ENCODE data around the gene BIRC7.

Gene BIRC7

DNA sequence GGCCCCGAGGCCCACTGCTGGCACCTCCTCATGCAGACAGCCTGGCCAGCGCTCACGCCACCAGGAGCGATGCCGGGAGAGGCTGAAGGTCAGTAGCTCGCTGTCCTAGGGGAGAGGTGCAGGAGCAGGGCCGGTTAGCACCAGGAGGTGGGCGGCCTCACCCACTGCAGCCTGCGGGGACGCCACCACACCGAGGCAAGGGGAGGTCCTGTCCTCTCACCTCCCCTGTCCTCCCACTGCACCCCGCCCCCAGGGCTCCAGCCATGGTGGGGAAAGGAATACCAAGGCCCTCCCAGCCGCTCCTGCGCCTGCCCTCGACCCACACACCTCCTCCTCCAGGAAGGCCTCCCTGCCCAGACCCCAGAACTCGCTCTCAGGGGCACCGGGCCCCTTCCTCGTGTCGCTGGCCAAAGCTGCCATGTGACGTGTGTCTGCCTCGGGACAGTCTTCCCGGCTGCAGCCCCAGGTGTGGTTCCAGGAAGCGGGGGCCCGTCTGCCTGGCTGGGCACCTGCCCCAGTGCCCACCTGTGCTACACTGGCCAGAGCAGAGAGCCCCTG lies 12.0 kb downstream of the BIRC7 start:
- DNase-seq (ENCODE audit: low spot score) = no peak

DNA sequence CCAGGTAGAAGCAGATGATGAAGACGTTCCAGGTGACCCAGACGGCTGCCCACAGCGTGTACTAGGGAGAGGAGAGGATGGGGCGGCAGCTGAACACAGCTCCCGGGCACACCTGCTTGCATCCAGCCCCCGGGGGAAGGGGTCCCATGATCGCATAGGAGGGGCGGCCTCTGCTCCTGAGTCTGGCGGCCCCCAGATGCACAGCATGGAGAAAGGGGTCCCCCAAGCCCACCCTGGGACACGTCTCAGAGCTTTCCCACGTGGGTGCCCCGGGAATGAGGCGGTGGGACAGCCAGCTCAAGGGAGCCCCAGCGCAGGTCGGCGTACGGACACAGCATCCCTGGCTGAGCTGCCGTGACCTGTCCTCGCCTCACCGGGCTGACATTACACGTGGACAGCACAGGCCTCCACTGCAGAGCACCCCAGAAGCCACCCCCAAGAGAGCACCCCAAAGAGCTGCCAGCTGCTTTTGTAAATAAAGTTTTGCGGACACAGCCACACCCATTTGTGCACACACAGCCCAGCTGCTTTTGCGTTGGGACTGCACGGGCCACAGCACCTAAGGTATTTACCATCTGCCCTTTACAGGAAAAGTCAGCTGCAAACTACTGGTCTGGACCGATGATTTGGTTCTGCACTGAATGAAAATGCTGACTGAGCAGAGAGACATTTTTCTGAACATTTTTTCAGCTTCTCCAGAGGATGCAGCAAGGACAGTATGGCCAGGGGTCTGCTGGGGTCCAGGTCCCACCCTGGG lies 13.3 kb downstream of the BIRC7 start:
- no peak for DNase-seq (ENCODE audit: low spot score)

DNA sequence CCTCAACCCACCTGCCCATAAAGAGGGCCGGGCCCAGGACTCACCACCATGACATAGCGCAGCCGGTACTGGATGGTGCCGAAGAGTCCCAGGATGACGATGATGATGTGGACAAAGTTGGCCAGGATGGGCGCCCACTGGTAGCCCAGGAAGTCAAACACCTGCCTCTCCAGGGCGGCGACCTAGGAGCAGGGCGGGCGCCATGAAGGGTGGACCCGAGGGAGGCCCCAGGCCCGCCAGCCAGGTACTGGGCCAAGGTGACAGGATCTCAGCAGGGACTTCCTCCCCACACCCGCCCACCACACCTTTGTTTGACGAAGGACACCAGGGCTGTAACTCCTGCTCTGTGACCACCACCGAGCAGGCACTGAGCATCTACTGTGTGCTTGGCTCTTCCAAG lies 14.2 kb downstream of the BIRC7 start:
- DNase-seq (ENCODE audit: low spot score) = no peak

DNA sequence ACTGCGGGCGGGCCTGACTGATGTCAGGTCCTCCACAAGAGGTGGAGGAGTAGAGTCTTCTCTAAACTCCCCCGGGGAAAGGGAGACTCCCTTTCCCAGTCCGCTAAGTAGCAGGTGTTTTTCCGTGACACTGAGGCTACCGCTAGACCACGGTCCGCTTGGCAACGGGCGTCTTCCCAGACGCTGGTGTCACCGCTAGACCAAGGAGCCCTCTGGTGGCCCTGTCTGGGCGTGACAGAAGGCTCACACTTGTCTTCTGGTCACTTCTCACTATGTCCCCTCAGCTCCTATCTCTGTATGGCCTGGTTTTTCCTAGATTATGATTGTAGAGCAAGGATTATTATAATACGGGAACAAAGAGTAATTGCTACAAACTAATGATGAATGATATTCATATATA lies 15.6 kb downstream of the BIRC7 start:
- DNase-seq (ENCODE audit: low spot score) = peak; percentile 44

DNA sequence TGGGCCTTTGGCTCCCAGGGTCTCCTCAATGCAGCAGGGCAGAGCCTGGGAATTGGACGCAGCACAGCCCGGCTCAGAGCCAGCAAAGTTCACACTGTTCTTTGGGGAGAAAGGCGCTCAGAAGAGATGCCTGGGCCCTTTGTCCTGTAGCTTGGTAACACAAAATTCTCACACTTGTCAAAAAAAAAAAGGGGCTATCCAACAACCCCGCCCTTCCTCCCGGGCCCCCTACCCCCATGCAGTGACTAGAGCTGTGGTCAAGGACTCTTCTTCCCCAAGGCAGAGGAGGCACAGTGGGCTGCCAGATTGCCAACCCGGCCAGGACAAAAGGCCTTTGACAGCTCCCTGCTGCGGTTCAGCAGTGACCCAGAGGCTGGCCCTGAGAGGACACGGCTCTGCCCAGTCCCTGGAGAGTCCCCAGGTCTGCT lies 16.6 kb downstream of the BIRC7 start:
- DNase-seq (ENCODE audit: low spot score) = no peak

DNA sequence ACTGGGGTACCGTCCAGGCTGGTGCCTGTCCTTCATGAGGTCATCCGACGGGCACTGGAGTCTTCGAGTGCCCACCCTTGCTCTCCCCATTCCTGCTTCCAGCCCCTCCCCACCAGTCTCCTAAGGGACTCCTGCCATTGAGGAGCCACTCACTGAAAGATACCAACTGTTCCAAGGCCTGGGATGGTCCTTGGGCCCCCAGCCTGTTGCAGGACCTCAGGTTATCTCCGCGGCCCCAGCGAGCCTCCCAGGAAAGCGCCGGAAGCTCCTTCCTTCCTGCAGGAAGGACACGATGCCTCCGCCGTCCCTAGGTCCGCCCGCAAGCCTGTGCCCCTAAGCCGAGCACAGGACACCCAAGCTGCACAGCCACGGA lies 17.3 kb downstream of the BIRC7 start:
- DNase-seq (ENCODE audit: low spot score) = no peak

DNA sequence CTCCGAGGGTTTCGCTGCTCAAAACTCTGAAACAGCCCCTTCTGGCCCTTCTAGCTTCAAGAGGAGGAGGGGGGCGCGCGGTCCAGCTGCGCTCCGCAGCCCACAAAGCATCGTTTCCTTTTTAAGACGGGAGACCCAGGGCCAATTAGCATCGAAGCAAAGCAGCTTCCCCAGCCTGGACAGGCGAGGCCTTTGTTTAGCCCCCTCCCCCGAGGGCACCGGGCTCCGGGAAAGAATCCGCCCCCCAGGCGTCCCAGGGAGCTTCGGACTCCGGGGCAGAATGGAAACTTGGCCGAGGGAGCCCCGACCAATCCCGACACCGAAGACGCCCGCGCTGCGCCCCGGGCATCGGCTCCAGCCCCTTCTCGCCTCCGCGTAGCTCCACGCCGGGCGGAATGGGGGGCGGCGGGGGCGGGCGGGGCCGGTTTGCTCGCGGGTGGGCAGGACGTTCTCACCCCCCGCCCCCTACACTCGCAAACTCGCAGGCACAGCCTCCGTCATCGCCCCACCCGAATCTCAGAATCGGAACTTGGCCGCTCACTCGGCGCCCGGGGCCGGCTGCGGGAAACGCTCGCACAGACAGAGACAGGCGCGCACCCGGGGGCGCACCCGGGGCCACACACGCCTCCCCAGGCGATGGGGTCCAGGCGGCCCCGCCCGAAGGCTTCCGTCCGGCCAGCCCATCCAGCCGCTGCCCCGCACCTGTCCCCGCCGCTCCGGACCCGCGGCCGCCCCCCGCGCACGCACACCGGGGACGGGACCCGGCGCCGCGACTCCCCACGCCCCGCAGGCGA lies 17.9 kb downstream of the BIRC7 start:
- DNase-seq (ENCODE audit: low spot score) = no peak

DNA sequence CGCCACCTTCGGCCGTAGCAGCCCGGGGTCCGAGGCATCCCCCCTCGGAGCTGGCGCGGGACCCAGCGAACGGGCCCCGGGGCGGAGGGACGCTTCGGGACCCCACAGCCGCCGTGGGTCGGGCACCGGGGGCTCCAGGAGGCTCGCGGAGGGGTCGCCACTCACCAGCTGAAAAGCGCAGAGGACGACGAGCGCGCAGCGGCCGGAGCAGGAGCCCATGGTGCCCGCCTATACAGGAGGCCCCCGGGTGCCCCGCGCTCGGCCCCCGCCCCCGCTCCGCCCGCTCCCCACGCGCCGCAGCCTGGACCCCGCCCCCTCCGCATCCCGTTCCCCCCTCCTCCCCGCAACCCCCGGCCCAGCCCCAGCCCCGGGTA lies 18.5 kb downstream of the BIRC7 start, which contains the start of gene NKAIN4:
TSS of gene NKAIN4 (minus strand) at position 232 of the 374 bp plus-strand sequence. CDS start at position 219, 13 bp downstream.
- no peak for DNase-seq (ENCODE audit: low spot score)

DNA sequence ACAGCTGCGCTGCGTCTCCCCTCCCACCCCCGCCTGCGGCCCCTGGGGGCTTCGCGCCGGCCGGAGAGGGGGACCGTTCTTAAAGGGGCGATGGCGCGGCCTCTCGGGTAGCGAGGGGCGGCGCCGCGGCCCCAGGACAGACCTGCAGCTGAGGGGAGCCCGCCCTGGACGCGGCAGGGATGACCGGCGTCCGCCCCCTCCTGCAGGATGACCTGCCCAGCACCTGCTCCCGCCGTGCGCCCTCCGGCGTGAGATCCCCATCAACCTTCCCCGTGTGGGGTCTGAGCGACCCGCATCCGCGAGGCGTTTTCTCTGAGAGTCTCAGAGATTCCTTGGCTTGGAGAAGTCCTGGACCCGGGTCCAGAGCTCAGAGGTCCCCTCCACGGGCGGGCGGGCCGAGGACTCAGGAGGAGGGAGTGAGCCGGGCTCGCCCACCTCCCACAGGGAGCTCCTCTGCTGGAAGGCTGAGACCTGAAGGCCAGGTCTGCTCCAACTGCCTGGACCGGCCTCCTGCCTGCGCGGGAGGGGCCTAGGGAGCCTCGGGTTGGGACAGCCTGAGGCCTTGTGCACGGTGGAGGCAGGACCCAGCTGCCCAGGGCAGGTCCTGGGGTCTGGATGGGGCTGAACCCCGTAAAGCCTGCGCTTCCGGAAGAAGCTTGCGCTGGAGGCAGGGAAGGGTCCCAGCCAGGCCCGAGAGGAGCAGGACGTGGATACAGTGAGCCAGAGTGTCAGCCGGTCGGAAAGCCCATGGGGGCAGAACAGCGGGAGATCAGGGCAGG lies 19.1 kb downstream of the BIRC7 start:
- DNase-seq (ENCODE audit: low spot score) = no peak

DNA sequence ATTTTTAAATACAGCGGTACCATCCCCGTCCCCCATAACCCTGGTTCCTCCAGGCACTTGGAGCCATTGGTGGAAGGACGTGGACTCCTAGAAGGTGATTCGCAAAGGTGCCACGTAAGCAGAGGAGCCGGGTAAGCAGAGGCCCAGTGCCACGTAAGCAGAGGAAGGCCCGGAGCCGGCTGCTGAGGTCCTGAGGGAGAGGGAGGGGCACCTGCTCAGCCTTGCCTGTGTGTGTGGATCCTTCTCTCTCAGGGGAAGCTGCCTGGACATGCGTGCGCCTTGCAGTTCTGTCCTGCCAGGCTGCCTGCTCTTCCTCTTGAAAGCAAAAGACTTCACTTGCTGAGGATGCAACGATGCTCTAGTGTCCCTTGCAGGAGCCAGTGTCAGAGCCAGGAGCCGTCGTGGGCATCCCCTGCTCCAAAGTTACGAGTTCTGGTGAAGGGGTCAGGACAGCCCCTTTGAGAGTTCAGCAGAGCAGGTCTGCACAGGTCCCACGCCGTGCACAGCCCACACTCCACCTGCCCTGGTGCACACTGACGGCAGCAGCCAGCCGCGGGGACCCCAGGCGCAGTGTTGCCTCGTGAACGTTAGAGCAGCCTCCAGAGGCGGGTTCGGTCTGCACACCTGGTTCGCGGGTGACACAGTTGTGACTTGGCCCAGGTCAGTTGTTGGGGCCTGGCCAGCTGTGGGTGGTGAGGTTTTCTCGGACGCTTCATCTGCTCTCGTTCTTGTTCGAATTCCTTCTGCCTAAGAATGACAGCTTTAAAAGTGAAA lies 20.4 kb downstream of the BIRC7 start:
- DNase-seq (ENCODE audit: low spot score) = no peak

DNA sequence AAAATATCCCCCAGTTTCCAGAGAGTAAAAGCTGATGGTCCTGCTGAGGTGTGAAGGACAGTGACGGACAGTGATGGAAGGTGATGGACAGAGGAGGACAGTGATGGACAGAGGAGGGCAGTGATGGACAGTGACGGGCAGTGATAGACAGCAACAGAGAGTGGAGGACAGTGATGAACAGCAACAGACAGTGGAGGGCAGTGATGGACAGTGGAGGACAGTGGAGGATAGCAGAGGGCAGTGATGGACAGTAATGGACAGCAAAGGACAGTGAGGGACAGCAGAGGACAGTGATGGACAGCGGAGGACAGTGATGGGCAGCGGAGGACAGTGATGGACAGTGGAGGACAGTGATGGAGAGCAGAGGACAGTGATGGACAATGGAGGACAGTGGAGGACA lies 21.2 kb downstream of the BIRC7 start:
- no peak for DNase-seq (ENCODE audit: low spot score)

DNA sequence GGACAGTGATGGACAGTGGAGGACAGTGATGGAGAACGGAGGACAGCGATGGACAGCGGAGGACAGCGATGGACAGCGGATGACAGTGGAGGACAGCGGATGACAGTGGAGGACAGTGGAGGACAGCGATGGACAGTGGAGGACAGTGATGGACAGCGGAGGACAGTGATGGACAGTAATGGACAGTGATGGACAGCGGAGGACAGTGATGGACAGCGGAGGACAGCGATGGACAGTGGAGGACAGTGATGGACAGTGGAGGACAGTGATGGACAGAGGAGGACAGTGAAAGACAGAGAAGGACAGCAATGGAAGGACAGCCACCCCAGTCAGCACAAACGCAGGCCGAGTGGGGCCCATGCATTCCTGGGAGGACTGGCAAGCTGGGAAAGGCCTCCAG lies 21.9 kb downstream of the BIRC7 start:
- no peak for DNase-seq (ENCODE audit: low spot score)

DNA sequence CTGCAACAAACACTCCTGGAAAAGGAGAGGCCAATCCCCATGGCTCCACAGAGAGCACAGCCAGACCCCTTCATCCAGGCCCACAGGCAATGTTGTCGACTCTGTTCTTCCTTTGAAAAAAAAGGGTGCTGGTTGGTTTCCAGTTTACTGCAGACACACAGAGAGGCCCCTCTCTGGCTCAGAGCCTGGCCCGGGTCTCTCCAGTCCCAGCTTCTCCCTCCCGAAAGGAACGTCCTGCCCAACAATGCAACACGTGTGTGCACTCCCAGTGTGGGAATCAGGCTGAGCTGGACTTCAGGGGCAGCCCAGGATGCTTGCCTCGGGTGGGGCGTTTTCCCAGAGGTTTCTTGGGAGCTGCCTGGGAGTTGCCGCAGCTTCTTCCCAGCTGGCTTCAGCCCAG lies 23.1 kb downstream of the BIRC7 start:
- no peak for DNase-seq (ENCODE audit: low spot score)

DNA sequence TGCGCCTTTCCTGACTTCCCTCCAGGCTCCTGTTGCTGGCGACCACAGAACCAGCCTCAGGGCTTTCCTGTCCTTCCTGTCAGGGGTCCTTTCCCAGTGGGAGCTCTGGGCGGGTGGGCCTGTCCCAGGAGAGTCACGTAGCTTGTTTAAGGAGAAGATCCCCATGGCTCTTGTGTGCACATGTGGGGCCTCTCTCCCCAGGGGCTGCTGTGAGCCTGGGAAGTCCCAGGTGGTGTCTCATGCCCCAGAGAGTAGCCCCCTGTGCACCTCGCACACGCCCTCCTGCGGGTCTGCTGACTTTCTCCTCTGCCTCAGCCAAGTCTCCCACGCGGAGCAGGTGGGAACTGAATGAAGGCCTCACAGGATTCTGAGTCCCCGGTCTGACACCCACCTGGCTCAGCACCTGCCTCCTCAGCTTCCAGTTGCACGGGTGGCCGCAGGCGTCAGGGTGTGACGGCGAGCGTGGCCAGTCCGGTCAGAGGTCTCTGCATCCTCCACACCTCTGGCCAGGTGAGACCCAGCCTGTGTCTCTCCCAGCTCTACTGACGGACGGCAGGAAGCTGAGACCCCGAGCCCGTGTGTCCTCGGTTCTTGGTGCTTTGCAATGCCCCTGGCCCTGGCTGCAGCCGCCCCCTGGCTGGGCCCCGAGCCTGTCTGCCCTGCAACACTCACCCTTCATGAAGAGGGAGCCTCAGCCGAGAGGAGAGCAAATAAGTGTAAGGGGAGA lies 24.2 kb downstream of the BIRC7 start:
- DNase-seq (ENCODE audit: low spot score) = no peak

DNA sequence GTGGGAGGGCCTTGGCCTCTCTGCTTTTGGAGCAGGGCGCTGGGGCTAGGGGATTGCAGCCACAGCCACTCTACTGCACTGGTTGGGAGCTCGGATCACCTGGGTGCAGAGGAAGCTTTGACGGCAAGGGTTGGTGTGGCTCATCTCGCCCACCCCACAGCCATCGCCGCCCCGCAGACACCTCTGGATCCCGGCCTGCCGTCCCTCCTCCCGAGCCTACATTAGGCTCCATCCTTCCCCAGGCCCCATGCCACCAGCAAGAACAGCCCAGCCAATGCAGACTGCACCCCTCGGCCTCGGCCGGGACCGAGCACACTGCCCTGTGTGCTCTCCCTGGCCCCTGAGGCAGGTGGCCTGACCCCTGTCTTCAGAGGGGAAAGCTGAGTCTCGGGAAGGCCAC lies 24.8 kb downstream of the BIRC7 start:
- no peak for DNase-seq (ENCODE audit: low spot score)

DNA sequence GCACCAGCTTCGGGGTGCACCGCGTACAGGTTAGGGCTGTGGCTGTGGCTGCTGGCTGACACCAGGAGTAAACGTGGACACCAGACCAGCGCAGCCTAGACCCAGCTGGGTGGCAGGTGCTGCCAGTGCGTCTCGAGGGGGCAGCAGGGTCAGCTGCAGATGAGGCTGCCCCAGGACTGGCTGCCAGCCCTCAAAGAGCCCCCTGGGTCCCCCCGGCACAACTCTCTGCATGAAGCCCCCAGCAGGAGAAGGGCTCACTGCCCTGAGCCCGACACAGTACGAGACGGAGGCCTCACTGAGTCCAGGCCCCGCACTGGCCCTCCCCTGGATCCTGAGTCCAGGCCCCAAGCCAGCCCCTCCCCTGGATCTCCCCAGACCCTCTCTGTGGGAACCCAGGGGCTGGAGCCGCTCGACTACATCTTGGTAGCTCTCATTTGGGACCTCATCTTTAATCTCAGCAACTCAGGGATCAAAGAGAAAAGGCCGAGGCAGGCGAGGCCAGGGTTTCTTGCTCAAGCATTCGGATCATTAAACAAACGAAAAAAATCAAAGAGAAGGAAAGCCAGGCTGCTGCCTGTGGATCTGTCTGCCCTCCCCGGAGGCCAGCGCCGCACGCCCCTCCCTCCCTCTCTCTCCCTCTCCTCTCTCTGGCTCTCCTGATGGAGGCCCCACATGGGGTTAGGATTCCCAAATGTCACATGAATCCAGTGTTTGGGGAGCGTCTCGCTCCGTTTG lies 25.5 kb downstream of the BIRC7 start:
- DNase-seq (ENCODE audit: low spot score) = no peak

DNA sequence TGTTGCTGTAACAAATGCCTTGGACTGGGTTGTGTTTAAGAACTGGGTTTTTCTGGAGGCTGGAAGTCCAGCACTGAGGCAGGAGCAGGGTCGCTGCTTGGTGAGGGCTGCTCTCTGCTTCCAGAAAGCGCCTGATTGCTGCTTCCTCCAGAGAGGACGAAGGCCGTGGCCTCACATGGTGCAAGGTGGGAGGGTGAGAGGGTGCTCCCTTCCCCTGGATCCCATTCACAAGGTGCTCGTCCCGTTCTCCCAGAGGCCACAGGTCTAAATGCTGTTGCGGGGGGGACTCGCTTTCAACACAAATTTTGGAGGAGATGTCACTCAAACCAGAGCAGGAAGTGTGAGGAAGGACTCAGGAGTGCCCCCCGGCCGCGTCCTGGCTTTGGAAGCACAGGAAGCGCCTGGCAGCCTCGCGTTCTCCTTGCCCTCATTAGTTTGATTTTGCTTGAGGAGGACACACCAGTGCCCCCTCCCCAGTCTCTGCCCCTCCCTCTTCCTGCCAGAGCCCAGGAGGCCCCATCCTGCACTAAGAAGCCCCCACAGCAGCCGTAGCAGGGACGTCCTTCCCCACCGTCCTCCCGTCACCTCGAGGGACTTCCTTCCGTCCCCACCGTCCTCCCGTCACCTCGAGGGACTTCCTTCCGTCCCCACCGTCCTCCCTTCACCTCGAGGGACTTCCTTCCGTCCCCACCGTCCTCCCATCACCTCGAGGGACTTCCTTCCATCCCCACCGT lies 26.3 kb downstream of the BIRC7 start:
- DNase-seq (ENCODE audit: low spot score) = no peak

DNA sequence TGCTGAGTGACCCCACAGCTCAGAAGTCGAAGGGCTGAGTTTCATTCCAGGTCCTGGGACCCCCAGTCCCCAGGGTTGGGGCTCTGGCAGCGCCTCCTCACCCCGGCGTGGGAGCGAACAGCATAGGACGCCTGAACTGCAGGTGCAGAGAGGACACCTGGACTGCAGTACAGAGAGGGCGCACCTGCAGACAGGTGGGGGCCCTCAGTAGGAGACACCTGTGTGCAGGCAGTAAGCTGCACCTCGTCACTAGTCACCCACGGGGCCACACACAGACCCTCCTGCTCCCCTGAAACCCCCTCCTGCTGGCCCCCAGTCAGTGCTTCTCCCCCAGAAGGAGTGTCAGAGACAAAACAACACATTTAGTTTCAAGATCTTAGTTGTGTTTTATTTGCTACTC lies 27.1 kb downstream of the BIRC7 start:
- no peak for DNase-seq (ENCODE audit: low spot score)

DNA sequence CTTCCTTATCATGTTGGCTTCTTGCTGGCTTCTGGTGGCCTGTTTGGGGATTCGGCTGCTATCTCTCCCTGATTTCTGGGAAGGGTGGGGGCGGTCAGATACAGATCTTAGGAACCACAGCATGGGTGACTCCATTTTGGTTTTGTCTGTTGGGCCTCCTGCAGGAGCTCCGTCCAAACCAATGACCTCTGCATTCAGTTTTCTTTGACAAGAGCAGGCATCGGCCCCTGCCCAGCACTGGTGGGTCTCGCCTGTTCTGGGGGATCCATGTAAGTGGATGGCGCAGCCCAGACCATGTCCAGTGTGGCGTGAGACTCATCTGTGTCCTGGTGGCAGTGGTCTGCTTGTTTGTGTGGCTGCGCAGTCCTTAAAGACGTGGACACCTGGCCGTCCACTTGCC lies 28.3 kb downstream of the BIRC7 start:
- no peak for DNase-seq (ENCODE audit: low spot score)

DNA sequence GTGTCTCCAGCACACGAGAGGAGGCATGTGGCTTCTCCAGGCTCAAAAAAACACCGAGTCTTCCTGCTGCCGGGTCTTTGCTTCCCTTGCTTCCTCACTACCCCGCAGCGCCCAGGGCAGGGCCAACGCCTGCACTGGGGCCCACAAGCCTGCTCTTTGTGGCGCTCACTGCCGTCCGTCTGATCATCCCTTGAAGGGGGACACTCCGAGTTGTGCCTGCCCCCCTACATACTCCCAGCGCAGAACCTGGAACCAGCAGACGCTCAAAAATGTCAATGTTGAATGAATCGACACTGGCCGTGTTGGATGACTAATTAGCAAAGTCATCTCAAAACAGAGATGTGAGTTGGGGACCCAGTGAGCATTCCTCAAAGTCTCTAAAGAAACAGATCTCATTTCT lies 28.8 kb downstream of the BIRC7 start:
- no peak for DNase-seq (ENCODE audit: low spot score)

Measured in cerebellar cortex (tissue), 1 donor.